K562 (cell line): ENCODE results near the gene MIX23. TPM values are rescaled to one million over a fixed set of nuclear protein-coding genes. Genes with fewer than 3 reads are reported as not detected.

ENCODE experiments used
- ATAC-seq: fragments of 200-7000 bp; cut with Tn5 transposase; 3 replicates; pipeline ENCODE4 v1.9.1; 2020; ENCODE audit warnings: moderate library complexity
- BruUV-seq: library from RNA; stranded (reverse); fragments of 400-500 nt; replicated peaks from 2 replicates; lab custom pipeline; 2021; lab: Mats Ljungman, UMichigan
- CTCF ChIA-PET: fragments of 300-600 bp; formaldehyde crosslinking; extraction: SDS; loops from one replicate; lab custom pipeline; 2021; ENCODE audit warnings: low intra/inter-chr PET ratio; lab: Yijun Ruan, JAX
- POLR2A ChIA-PET: fragments of 300-600, 350-650 bp; sonication (Branson Sonifier 250); formaldehyde crosslinking; extraction: SDS; loops from one replicate; lab custom pipeline; 2021; ENCODE audit warnings: antibody characterized with exemption, inconsistent platforms; lab: Yijun Ruan, JAX
- DNase-seq, 4 experiments: peaks; one replicate each; pipeline versions ENCODE4 v3.0.0 to v3.0.0-alpha.2; 2011 to 2018; ENCODE audit warnings: low spot score in 3 of 4, mixed read lengths in 3 of 4; ENCODE audit errors: extremely low read depth in 1 of 4
- FAIRE-seq: peaks from 2 replicates; lab custom pipeline; 2011; peaks lifted over from hg19 to GRCh38; lab: Jason Lieb, UNC
- H2AFZ ChIP-seq: 2 replicates; pipeline ENCODE4 v1.6.0; 2011; ENCODE audit warnings: low read depth, low read length, control low read depth, inconsistent platforms
- H3K27ac ChIP-seq: fragments of 200-600 bp; 3 replicates; pipeline ENCODE4 v1.8.0; 2011; ENCODE audit warnings: low read depth, mild to moderate bottlenecking, control low read depth, inconsistent platforms, low read length, moderate library complexity, mixed read lengths; ENCODE audit errors: extremely low read depth
- H3K27me3 ChIP-seq, 2 experiments: fragments of 300-600 bp in 1 of 2; 2 replicates in 1 of 2; 3 replicates in 1 of 2; pipeline versions ENCODE4 v1.6.0 to v1.8.0; 2011; ENCODE audit warnings: inconsistent platforms in 2 of 2, low read length in 2 of 2, mild to moderate bottlenecking in 1 of 2, mixed read lengths in 1 of 2, moderate library complexity in 1 of 2; ENCODE audit not compliant: control insufficient read depth in 2 of 2, insufficient read depth in 2 of 2
- H3K36me3 ChIP-seq: fragments of 300-600 bp; 3 replicates; pipeline ENCODE4 v1.8.0; 2011; ENCODE audit warnings: mild to moderate bottlenecking, low read length, inconsistent platforms; ENCODE audit not compliant: control insufficient read depth, insufficient read depth
- H3K4me1 ChIP-seq, 2 experiments: fragments of 200-600 bp in 1 of 2; replicated peaks in 1 of 2; 2 replicates in 1 of 2; 3 replicates in 1 of 2; pipeline versions ENCODE4 v1.5.1 to v1.8.0; 2011; ENCODE audit warnings: inconsistent platforms in 2 of 2, low read length in 2 of 2, mild to moderate bottlenecking in 1 of 2, mixed read lengths in 1 of 2, moderate library complexity in 1 of 2; ENCODE audit not compliant: control insufficient read depth in 2 of 2, insufficient read depth in 2 of 2
- H3K4me2 ChIP-seq: 2 replicates; pipeline ENCODE4 v1.6.1; 2011; ENCODE audit warnings: low read length, control low read depth, inconsistent platforms, mixed read lengths; ENCODE audit not compliant: insufficient read depth
- H3K4me3 ChIP-seq: fragments of 200-600 bp; sonication (generic), shearing (Covaris generic); 2 replicates; pipeline ENCODE4 v1.5.1; 2016; ENCODE audit warnings: control low read depth, inconsistent platforms
- H3K79me2 ChIP-seq: fragments of 200-600 bp; 3 replicates; pipeline ENCODE4 v1.8.0; 2011; ENCODE audit warnings: low read length, inconsistent platforms; ENCODE audit not compliant: control insufficient read depth, insufficient read depth
- H3K9ac ChIP-seq, 2 experiments: 2 replicates each; pipeline versions ENCODE4 v1.6.0 to v1.6.1; 2011; ENCODE audit warnings: low read depth in 2 of 2, low read length in 2 of 2, control low read depth in 1 of 2, inconsistent platforms in 1 of 2, mild to moderate bottlenecking in 1 of 2, mixed read lengths in 1 of 2; ENCODE audit not compliant: insufficient read depth in 1 of 2
- H3K9me1 ChIP-seq: one replicate; pipeline ENCODE4 v1.6.0; 2011; ENCODE audit warnings: inconsistent platforms, mild to moderate bottlenecking, low read length, moderate library complexity; ENCODE audit not compliant: control insufficient read depth, insufficient read depth
- H3K9me3 ChIP-seq: replicated peaks from 2 replicates; pipeline ENCODE4 v1.5.1; 2011; ENCODE audit warnings: low read depth, low read length, inconsistent platforms; ENCODE audit not compliant: control insufficient read depth, insufficient read depth
- H4K20me1 ChIP-seq: replicated peaks from 2 replicates; pipeline ENCODE4 v1.6.1; 2011; ENCODE audit warnings: low read length, inconsistent platforms, mixed read lengths; ENCODE audit not compliant: control insufficient read depth, insufficient read depth
- EP400 ChIP-seq: fragments of 450-650 bp; IDR thresholded peaks from 2 replicates; pipeline ENCODE4 v1.6.1; 2017; ENCODE audit warnings: antibody characterized with exemption, mild to moderate bottlenecking, moderate library complexity
- L3MBTL2 ChIP-seq: fragments of 450-650 bp; IDR thresholded peaks from 2 replicates; pipeline ENCODE4 v1.6.1; 2016; ENCODE audit warnings: mild to moderate bottlenecking, moderate library complexity
- LARP7 ChIP-seq: fragments of 450-650 bp; IDR thresholded peaks from 2 replicates; pipeline ENCODE4 v1.6.1; 2016
- LEF1 ChIP-seq: fragments of 450-650 bp; IDR thresholded peaks from 2 replicates; pipeline ENCODE4 v1.6.1; 2016; ENCODE audit warnings: mild to moderate bottlenecking
- MYNN ChIP-seq, 2 experiments: sonication (generic); formaldehyde crosslinking in 1 of 2; IDR thresholded peaks; 2 replicates each; pipeline versions ENCODE4 v1.5.0 to v1.6.1; 2016 to 2020; ENCODE audit warnings: antibody characterized with exemption in 1 of 2, missing genetic modification reagents in 1 of 2
- PURB ChIP-seq: sonication (generic); formaldehyde crosslinking; IDR thresholded peaks from 2 replicates; pipeline ENCODE4 v1.9.0; 2021; ENCODE audit warnings: low read depth, mild to moderate bottlenecking, missing genetic modification reagents
- RAD21 ChIP-seq, 2 experiments: fragments of 250-450 bp in 1 of 2; fragments of 450-650 bp in 1 of 2; sonication (Bioruptor Pico) in 1 of 2; formaldehyde crosslinking in 1 of 2; IDR thresholded peaks in 1 of 2; conservative IDR thresholded peaks in 1 of 2; 2 replicates each; pipeline versions ENCODE4 v1.4.0 to v1.8.0; 2020 to 2022; ENCODE audit warnings: mild to moderate bottlenecking in 2 of 2, moderate library complexity in 1 of 2
- ZEB2 ChIP-seq: fragments of 450-650 bp; IDR thresholded peaks from 2 replicates; pipeline ENCODE4 v1.6.1; 2016
- ZNF24 ChIP-seq: fragments of 450-650 bp; IDR thresholded peaks from 2 replicates; pipeline ENCODE4 v1.6.1; 2016
- ZNF589 ChIP-seq: fragments of 200-800 bp; sonication (Bioruptor generic); IDR thresholded peaks from 2 replicates; pipeline ENCODE4 v1.6.1; 2016; ENCODE audit warnings: low read depth, missing genetic modification characterization, missing compliant biosample characterization
- WGBS: fragments of 100-300 bp; shearing (Covaris generic); methylation state at CpG from one replicate; pipeline ENCODE4 v1.1.6; 2016; ENCODE audit warnings: low coverage, mixed read lengths; ENCODE audit not compliant: insufficient coverage; ENCODE audit errors: missing lambda C conversion rate; 5-methylcytosine and 5-hydroxymethylcytosine counted together
- in situ Hi-C: fragments of 300-500 bp; cut with MboI; formaldehyde crosslinking; loops from 4 replicates; pipeline ENCODE4 v1.15.0; 2018; ENCODE audit warnings: inconsistent platforms, mixed read lengths
- intact Hi-C: fragments of 100-400 bp; cut with micrococcal nuclease; formaldehyde crosslinking; loops from 2 replicates; pipeline ENCODE4 v1.14.2; 2022
- polyA plus RNA-seq, 8 experiments: library from polyadenylated mRNA; depleted of rRNA in 4 of 8; stranded (reverse) in 5 of 8; unstranded in 3 of 8; fragments of >200 nt; fragmentation: Nextera tagmentation in 2 of 8; fragmentation: Illumina TruSeq in 1 of 8; extraction: Ambion mirVana in 2 of 8; extraction: Trizol in 1 of 8; gene quantifications; 2 replicates each; pipeline versions ENCODE4 v1.2.1 to v1.2.3, GENCODE V29; 2011 to 2014; ENCODE audit warnings: inconsistent platforms in 1 of 8, missing spikeins in 1 of 8
- total RNA-seq, 7 experiments: library from RNA; depleted of rRNA in 6 of 7; stranded (reverse); fragments of >200 nt in 6 of 7; fragmentation: Illumina TruSeq in 2 of 7; extraction: Trizol in 2 of 7; gene quantifications; 2 replicates each; pipeline versions ENCODE4 v1.2.1 to v1.2.3, GENCODE V29; 2011 to 2021; ENCODE audit warnings: low replicate concordance in 1 of 7
- TF ChIP-seq, protein P1 (sequence below): sonication (generic); formaldehyde crosslinking; IDR thresholded peaks from 2 replicates; pipeline ENCODE4 v1.8.0; 2022; ENCODE audit warnings: mild to moderate bottlenecking, missing genetic modification reagents

Gene MIX23
- total and polyA plus RNA-seq, 9 of the 15 experiments (the other 6 are each of a cell fraction or from before 2014, with no cell fraction given), result 45.5 to 185 (median 106) TPM

- TF ChIP-seq ZNF589 (CRISPR knock-in tag), result no peak
- no peak for TF ChIP-seq PURB (CRISPR knock-in tag)
- TF ChIP-seq LEF1, result no peak
- no peak for TF ChIP-seq LARP7
- TF ChIP-seq, protein P1, sequence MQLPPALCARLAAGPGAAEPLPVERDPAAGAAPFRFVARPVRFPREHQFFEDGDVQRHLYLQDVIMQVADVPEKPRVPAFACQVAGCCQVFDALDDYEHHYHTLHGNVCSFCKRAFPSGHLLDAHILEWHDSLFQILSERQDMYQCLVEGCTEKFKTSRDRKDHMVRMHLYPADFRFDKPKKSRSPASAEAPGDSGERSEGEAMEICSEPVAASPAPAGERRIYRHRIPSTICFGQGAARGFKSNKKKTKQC (CRISPR knock-in tag), result peak; percentile 33; the same call in 1 of the 2 replicates
- 0 out of 2 replicates have a peak, but pooled peaks have one; percentile 43 for TF ChIP-seq ZEB2
- TF ChIP-seq RAD21 (CRISPR knock-in tag; conservative IDR thresholded peaks at IDR 0.05 in 1 of 2, IDR thresholded peaks at IDR 0.05 in 1 of 2), result peak; percentile 29 to 32; a peak in 2 of 4 replicates
- peak; percentile 55; the same call in 1 of the 2 replicates for TF ChIP-seq MYNN (IDR thresholded peaks at IDR 0.05)
- TF ChIP-seq MYNN (CRISPR knock-in tag; IDR thresholded peaks at IDR 0.05), result no peak
Measured at GRCh38 chr3:122383771-122384697, 1.0 kb upstream of the MIX23 start, which contains the start of gene FAM162A (continued).

GRCh38 chr3:122377975-122378374 lies 5.1 kb downstream of the MIX23 start:
- no peak for TF ChIP-seq ZNF24
- TF ChIP-seq EP400, result 0 out of 2 replicates have a peak, but pooled peaks have one; percentile 15
- TF ChIP-seq L3MBTL2, result peak; percentile 63
- Histone ChIP-seq H4K20me1 (no peaks in the 10 kb centered on the region), H3K4me3 (no peak overlapping the region), H3K4me2 (no peak overlapping the region), H3K27me3 (no peaks in the 10 kb centered on the region), H3K4me1 (no peaks in the 10 kb centered on the region; a peak in 1 of 5 replicates), H3K27ac (no peak overlapping the region), H3K9ac (no peak overlapping the region), H3K79me2 (peaks cover 81% of the 10 kb centered on the region), H2AFZ (no peak overlapping the region), H3K9me3 (no peaks in the 10 kb centered on the region), H3K36me3 (peaks cover 40% of the 10 kb centered on the region), H3K9me1 (no peaks in the 10 kb centered on the region)
- intact Hi-C loops, result no loop called here
- POLR2A ChIA-PET, result no interaction called here
- in situ Hi-C loops, result no loop called here
- CTCF ChIA-PET, result no interaction called here
- no peak for FAIRE-seq
- ATAC-seq, result no peak
- no peak for DNase-seq
- 47% methylated on average over 4 of the region's 4 CpGs for WGBS
- BruUV-seq, result no TSS peak
